Kidney (tissue), 14 donors: ENCODE results near the gene FAHD2A. TPM values are rescaled to one million over a fixed set of nuclear protein-coding genes. Genes with fewer than 3 reads are reported as not detected.

Experiments used
- DNase-seq, 5 donors: peaks; one replicate each; pipeline ENCODE4 v3.0.0-alpha.2; 2013 to 2020
- FAIRE-seq: peaks from 2 replicates; lab custom pipeline; 2012; peaks lifted over from hg19 to GRCh38; lab: Jason Lieb, UNC
- H3K27ac ChIP-seq, 2 donors: one replicate each; pipeline ENCODE4 v1.7.0; 2013; ENCODE audit warnings: low read depth in 2 of 2, low read length in 2 of 2, inconsistent platforms in 1 of 2
- H3K27me3 ChIP-seq: one replicate; pipeline ENCODE4 v1.7.1; 2013; ENCODE audit warnings: low read length, inconsistent platforms; ENCODE audit not compliant: control insufficient read depth, insufficient read depth
- H3K36me3 ChIP-seq, 3 donors: one replicate each; pipeline versions ENCODE4 v1.7.0 to v1.7.1; 2013; ENCODE audit warnings: low read length in 3 of 3, control low read depth in 1 of 3, inconsistent platforms in 1 of 3; ENCODE audit not compliant: insufficient read depth in 3 of 3, control insufficient read depth in 2 of 3
- H3K4me1 ChIP-seq, 3 donors: one replicate each; pipeline versions ENCODE4 v1.7.0 to v1.7.1; 2013; ENCODE audit warnings: low read length in 3 of 3, inconsistent platforms in 1 of 3, low read depth in 1 of 3; ENCODE audit not compliant: control insufficient read depth in 2 of 3, insufficient read depth in 2 of 3
- H3K4me3 ChIP-seq, 3 donors: one replicate each; pipeline versions ENCODE4 v1.7.0 to v1.8.1; 2013; ENCODE audit warnings: low read length in 3 of 3, control low read depth in 1 of 3, inconsistent platforms in 1 of 3
- H3K9ac ChIP-seq, 3 donors: one replicate each; pipeline versions ENCODE4 v1.7.0 to v1.7.1; 2013; ENCODE audit warnings: low read length in 3 of 3, control low read depth in 1 of 3, inconsistent platforms in 1 of 3
- H3K9me3 ChIP-seq, 3 donors: one replicate each; pipeline versions ENCODE4 v1.7.0 to v1.7.1; 2013; ENCODE audit warnings: low read length in 3 of 3, control low read depth in 1 of 3, inconsistent platforms in 1 of 3; ENCODE audit not compliant: control insufficient read depth in 2 of 3, insufficient read depth in 1 of 3
- CTCF ChIP-seq: IDR thresholded peaks from 3 replicates; pipeline ENCODE4 v1.5.1; 2012; ENCODE audit warnings: mild to moderate bottlenecking, moderate library complexity, borderline replicate concordance; ENCODE audit not compliant: insufficient read depth; ENCODE audit errors: extremely low read depth
- intact Hi-C: fragments of 100-400 bp; cut with DNase I; formaldehyde crosslinking; loops from one replicate; pipeline ENCODE4 v1.11.1; 2022
- polyA plus RNA-seq: library from polyadenylated mRNA; stranded (reverse); fragments of 350-450 nt; fragmentation: Illumina TruSeq; extraction: RNeasy Lipid Tissue Mini Kit (QIAGEN cat#74804); gene quantifications from one replicate; pipeline ENCODE4 v1.2.3, GENCODE V29; 2014; ENCODE audit warnings: low read depth, low replicate concordance; ENCODE audit not compliant: insufficient read depth
- total RNA-seq: library from RNA; stranded (reverse); fragmentation: NEBNext Ultra II Directional; extraction: Animal tissue kit (Norgen Biotek cat#: 25700); gene quantifications from one replicate; pipeline ENCODE4 v1.2.1, GENCODE V29; 2021
- donor health status: control.
- donor health status: control.
- donor health status: control.
- donor health status: control.
- donor health status: control.
- donor health status: DM: yes; HTN: yes; CAD: no.
- donor health status: Normal renal cell carcinoma (clear cell type).

Gene FAHD2A
- total and polyA plus RNA-seq, 2 donors from 2014 or later = 24.9 to 64.9 TPM

DNA sequence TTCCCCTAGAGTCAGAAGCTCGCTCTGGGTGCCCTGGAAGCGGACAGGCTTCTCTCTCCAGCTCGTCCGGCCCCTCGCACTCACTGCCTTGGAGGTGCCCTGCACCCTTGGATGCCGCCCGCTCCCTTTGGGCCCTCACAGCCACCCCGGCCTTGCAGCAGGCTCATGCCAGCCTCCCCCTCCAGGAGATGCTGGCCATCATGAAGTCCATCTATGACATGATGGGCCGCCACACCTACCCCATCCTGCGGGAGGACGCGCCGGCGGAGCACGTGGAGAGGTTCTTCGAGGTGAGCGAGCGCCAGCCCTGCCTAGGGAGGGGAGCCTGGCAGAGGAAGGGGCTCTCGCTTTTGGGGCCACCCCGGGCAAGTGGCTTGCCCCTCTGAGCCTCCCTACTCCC is 20.3 kb upstream of the FAHD2A start:
- DNase-seq (no peak), FAIRE-seq (no peak)
- Histone ChIP-seq H3K27ac (no peak overlapping the region), H3K36me3 (no peaks in the 10 kb centered on the region), H3K9me3 (no peaks in the 10 kb centered on the region), H3K4me1 (peaks cover 0 to 5% (median 0%) of the 10 kb centered on the region in 3 donors), H3K27me3 (no peaks in the 10 kb centered on the region), H3K4me3 (no peak overlapping the region), H3K9ac (no peak overlapping the region)
- intact Hi-C loops = no loop called here
- TF ChIP-seq CTCF = no peak

DNA sequence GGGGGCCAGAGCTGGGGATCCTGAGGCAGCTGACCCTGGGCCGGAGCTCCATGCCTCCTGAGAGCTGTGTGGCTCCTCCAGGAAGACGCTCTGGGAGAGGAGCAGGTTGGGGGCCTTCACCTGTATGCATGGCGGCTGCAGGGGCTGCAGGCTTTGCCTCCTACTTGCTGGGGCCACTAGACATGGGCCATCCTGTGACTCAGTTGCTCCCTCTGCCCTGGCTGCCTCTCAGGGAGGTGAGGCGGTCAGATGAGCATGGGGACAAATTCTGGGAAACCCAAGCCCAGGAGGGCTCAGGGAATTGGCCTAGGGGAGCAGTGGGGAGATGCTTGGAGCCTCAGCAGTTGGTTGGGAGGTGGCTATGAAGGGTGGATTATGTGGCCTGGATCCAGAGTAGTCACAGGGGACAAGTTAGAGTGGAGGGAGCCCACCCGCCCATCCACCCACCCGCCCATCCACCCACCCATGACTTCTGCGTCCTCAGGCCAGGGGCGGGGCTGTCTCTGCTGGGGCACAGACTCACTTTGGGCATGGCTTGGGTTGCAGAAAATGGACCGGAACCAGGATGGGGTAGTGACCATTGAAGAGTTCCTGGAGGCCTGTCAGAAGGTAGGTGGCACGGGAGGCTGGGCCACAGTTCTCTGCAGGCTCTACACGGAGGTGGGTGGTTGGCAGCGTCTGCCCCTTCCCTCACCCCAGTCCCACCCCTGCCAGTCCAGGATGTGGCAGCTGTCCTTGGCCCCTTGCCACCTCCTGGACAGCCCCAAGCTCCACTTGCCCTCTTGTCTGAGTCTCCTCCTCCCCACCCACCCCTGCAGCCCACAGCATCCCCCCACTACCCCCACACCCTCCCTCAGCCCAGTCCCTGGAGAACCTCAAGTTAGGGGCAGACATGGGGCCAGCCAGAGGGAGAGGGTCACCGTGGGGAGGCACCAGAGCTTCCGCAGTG is 19.5 kb upstream of the FAHD2A start:
- Histone ChIP-seq H3K36me3 (no peaks in the 10 kb centered on the region), H3K27ac (no peak overlapping the region), H3K4me1 (peaks cover 0 to 5% (median 0%) of the 10 kb centered on the region in 3 donors), H3K9me3 (no peaks in the 10 kb centered on the region), H3K9ac (no peak overlapping the region), H3K27me3 (no peaks in the 10 kb centered on the region), H3K4me3 (no peak overlapping the region)
- FAIRE-seq = no peak
- intact Hi-C loops = no loop called here
- no peak for TF ChIP-seq CTCF
- DNase-seq = no peak

DNA sequence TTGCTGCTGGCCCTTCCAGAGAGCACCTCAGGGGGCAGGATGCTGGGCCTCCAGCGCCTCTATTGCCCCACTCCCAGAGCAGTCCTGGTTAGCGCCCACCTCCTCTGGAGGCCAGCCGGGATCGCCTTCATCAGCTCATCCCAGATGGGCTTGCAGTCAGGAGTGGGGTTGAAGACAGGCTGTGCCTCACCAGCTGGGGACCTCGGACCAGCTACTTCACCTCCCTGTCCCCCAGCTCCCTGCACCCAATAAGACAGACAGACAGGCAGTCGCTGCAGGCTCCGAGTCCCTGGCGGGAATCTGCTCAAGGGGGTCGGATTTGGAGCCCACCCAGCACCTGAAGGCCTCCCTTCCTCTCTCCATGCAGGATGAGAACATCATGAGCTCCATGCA is 18.9 kb upstream of the FAHD2A start:
- no peak overlapping the region for H3K9ac ChIP-seq
- H3K27me3 ChIP-seq = no peaks in the 10 kb centered on the region
- FAIRE-seq (no peak), DNase-seq (no peak)
- TF ChIP-seq CTCF = no peak
- H3K4me3 ChIP-seq = no peak overlapping the region
- H3K9me3 ChIP-seq = no peaks in the 10 kb centered on the region
- intact Hi-C loops = no loop called here
- H3K36me3 ChIP-seq = no peaks in the 10 kb centered on the region
- no peak overlapping the region for H3K27ac ChIP-seq
- H3K4me1 ChIP-seq = peaks cover 0 to 5% (median 0%) of the 10 kb centered on the region in 3 donors
